Neural cell (in vitro differentiated cells): Measurements from ENCODE around the gene VWA7. TPM values are rescaled to one million over a fixed set of nuclear protein-coding genes. Genes with fewer than 3 reads are reported as not detected.

Experiments
- H2AFZ ChIP-seq: fragments of 200-600, 300-800 bp; sonication (generic), shearing (Covaris generic); 2 replicates; pipeline ENCODE4 v1.6.0; 2014; ENCODE audit warnings: low read depth, mild to moderate bottlenecking, antibody characterized with exemption, low read length, moderate library complexity
- H3F3A ChIP-seq: fragments of 200-600 bp; shearing (Covaris generic); 2 replicates; pipeline ENCODE4 v1.6.1; 2016; ENCODE audit warnings: mild to moderate bottlenecking, moderate library complexity, mixed read lengths, antibody characterized with exemption, low read length; ENCODE audit not compliant: insufficient read depth, poor library complexity, severe bottlenecking
- H3K27ac ChIP-seq: fragments of 200-600, 300-800 bp; sonication (generic), shearing (Covaris generic); 2 replicates; pipeline ENCODE4 v1.5.1; 2014; ENCODE audit warnings: mild to moderate bottlenecking, low read length, moderate library complexity
- H3K27me3 ChIP-seq: fragments of 300-800, 200-600 bp; sonication (generic), shearing (Covaris generic); 2 replicates; pipeline ENCODE4 v1.6.0; 2014; ENCODE audit warnings: mild to moderate bottlenecking, low read depth, low read length, moderate library complexity; ENCODE audit not compliant: insufficient read depth
- H3K36me3 ChIP-seq: fragments of 300-800, 200-600 bp; sonication (generic), shearing (Covaris generic); 2 replicates; pipeline ENCODE4 v1.5.1; 2014; ENCODE audit warnings: mild to moderate bottlenecking, antibody characterized with exemption, low read length, moderate library complexity; ENCODE audit not compliant: insufficient read depth
- H3K4me2 ChIP-seq: fragments of 300-800, 200-600 bp; sonication (generic), shearing (Covaris generic); 2 replicates; pipeline ENCODE4 v1.6.0; 2014; ENCODE audit warnings: mild to moderate bottlenecking, low read length
- H3K4me3 ChIP-seq: fragments of 300-800, 200-600 bp; sonication (generic), shearing (Covaris generic); 2 replicates; pipeline ENCODE4 v1.5.1; 2014; ENCODE audit warnings: mild to moderate bottlenecking, low read length, moderate library complexity
- H3K79me2 ChIP-seq: fragments of 200-600 bp; shearing (Covaris generic); replicated peaks from 2 replicates; pipeline ENCODE4 v1.6.0; 2014; ENCODE audit warnings: mild to moderate bottlenecking, low read length, moderate library complexity; ENCODE audit not compliant: insufficient read depth
- H3K9ac ChIP-seq: fragments of 300-800, 200-600 bp; sonication (generic), shearing (Covaris generic); 2 replicates; pipeline ENCODE4 v1.6.1; 2016; ENCODE audit warnings: mild to moderate bottlenecking, low read length, mixed read lengths
- H3K9me2 ChIP-seq: fragments of 200-600 bp; shearing (Covaris generic); 2 replicates; pipeline ENCODE4 v1.6.1; 2016; ENCODE audit warnings: mild to moderate bottlenecking, low read length, mixed read lengths; ENCODE audit not compliant: insufficient read depth
- H3K9me3 ChIP-seq: fragments of 200-600, 300-800 bp; sonication (generic), shearing (Covaris generic); 2 replicates; pipeline ENCODE4 v1.6.1; 2016; ENCODE audit warnings: mild to moderate bottlenecking, mixed run types, low read length, moderate library complexity, mixed read lengths
- H4K20me1 ChIP-seq: fragments of 200-600 bp; shearing (Covaris generic); 2 replicates; pipeline ENCODE4 v1.6.1; 2016; ENCODE audit warnings: mild to moderate bottlenecking, mixed run types; ENCODE audit not compliant: insufficient read depth
- EP300 ChIP-seq: fragments of 450-650 bp; conservative IDR thresholded peaks from 2 replicates; pipeline ENCODE4 v1.6.1; 2014; ENCODE audit warnings: antibody characterized with exemption, mild to moderate bottlenecking, moderate library complexity; ENCODE audit not compliant: poor library complexity, severe bottlenecking
- EZH2 ChIP-seq: fragments of 200-600, 300-800 bp; shearing (Covaris generic), sonication (generic); IDR thresholded peaks from 2 replicates; pipeline ENCODE4 v1.6.1; 2014; ENCODE audit warnings: antibody characterized with exemption, low read length, borderline replicate concordance, mild to moderate bottlenecking; ENCODE audit not compliant: insufficient read depth, poor library complexity, severe bottlenecking
- MXI1 ChIP-seq: fragments of 450-650 bp; conservative IDR thresholded peaks from 2 replicates; pipeline ENCODE4 v1.6.1; 2014; ENCODE audit warnings: antibody characterized with exemption, mild to moderate bottlenecking; ENCODE audit not compliant: poor library complexity, severe bottlenecking
- POLR2AphosphoS5 ChIP-seq: IDR thresholded peaks from 2 replicates; pipeline ENCODE4 v1.6.1; 2012
- RAD21 ChIP-seq: fragments of 450-650 bp; conservative IDR thresholded peaks from 2 replicates; pipeline ENCODE4 v1.6.1; 2014; ENCODE audit warnings: antibody characterized with exemption, mild to moderate bottlenecking, moderate library complexity
- SMC3 ChIP-seq: fragments of 450-650 bp; conservative IDR thresholded peaks from 2 replicates; pipeline ENCODE4 v1.6.1; 2014; ENCODE audit warnings: antibody characterized with exemption, mild to moderate bottlenecking, moderate library complexity; ENCODE audit not compliant: poor library complexity
- TAF1 ChIP-seq: IDR thresholded peaks from 2 replicates; pipeline ENCODE4 v1.6.1; 2012; ENCODE audit warnings: low read depth
- polyA plus RNA-seq: library from polyadenylated mRNA; depleted of rRNA; stranded (reverse); fragments of >200 nt; gene quantifications from 2 replicates; pipeline ENCODE4 v1.2.3, GENCODE V29; 2014
- TF ChIP-seq, protein P1 (sequence below): IDR thresholded peaks from 2 replicates; pipeline ENCODE4 v1.6.1; 2012; ENCODE audit warnings: borderline replicate concordance
- TF ChIP-seq, protein P2 (sequence below): fragments of 450-650 bp; IDR thresholded peaks from 2 replicates; pipeline ENCODE4 v1.5.1; 2014; ENCODE audit warnings: antibody characterized with exemption, mild to moderate bottlenecking, moderate library complexity; ENCODE audit not compliant: poor library complexity, severe bottlenecking

Gene VWA7
- polyA plus RNA-seq, 1 donor from 2014 or later: 5.3 TPM

DNA sequence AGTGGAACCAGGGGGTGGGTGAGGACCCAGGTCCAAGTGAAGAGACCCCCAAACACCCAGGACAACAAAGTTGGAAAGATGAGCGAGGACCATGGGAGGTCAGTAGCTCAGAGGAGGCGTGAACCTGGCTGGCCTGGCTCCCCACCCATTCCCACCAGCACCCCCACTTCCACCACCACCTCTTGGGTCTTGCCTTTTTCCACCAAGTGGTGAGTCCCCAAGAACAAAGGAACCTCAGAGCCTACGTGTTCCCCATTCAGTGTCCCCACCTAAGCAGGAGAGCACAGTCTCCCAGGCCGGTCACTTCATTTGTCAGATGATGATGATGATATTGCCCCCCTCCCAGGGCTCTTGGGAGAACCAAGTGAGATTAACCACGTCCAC lies 531 bp upstream of the VWA7 start:
- Histone ChIP-seq H3K4me3 (no peak overlapping the region), H3K27ac (no peak overlapping the region)

DNA sequence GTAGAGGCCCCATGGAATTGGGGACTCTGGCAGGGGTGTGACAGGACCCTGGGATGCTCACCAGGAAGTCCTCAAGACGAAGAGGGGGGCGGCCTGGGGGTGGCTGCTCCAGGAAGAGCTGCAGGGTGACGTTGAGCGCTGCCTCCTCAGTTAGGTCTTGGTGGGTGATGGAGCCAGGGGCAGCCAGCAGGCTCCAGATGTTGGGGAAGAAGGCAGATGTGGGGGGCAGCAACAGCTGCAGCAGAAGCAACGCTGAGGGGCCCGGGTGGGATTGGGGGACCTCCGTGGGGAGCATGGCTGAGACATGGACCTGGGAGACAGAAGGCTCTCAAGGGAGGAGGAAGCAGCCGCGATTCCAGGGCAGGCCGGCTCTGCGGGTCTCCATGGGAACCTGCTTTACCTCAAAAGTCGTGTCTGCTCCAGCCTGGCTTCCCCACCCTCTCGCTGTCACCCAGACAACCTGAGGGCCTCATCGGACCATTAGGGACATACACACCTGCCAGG lies 591 bp downstream of the VWA7 start:
- H3K79me2 ChIP-seq: no peaks in the 10 kb centered on the region
- no peak overlapping the region for H3K9ac ChIP-seq
- H3K9me2 ChIP-seq: no peaks in the 10 kb centered on the region
- H3K4me2 ChIP-seq: no peak overlapping the region
- H3K4me3 ChIP-seq: no peak overlapping the region
- no peaks in the 10 kb centered on the region for H3K9me3 ChIP-seq
- H3K27me3 ChIP-seq: no peaks in the 10 kb centered on the region
- H3K36me3 ChIP-seq: peaks cover 5% of the 10 kb centered on the region
- H4K20me1 ChIP-seq: no peaks in the 10 kb centered on the region
- TF ChIP-seq TAF1 (no peak), RAD21 (no peak), EP300 (no peak), MXI1 (no peak), EZH2 (no peak), SMC3 (no peak), POLR2AphosphoS5 (no peak)
- TF ChIP-seq, protein P1, sequence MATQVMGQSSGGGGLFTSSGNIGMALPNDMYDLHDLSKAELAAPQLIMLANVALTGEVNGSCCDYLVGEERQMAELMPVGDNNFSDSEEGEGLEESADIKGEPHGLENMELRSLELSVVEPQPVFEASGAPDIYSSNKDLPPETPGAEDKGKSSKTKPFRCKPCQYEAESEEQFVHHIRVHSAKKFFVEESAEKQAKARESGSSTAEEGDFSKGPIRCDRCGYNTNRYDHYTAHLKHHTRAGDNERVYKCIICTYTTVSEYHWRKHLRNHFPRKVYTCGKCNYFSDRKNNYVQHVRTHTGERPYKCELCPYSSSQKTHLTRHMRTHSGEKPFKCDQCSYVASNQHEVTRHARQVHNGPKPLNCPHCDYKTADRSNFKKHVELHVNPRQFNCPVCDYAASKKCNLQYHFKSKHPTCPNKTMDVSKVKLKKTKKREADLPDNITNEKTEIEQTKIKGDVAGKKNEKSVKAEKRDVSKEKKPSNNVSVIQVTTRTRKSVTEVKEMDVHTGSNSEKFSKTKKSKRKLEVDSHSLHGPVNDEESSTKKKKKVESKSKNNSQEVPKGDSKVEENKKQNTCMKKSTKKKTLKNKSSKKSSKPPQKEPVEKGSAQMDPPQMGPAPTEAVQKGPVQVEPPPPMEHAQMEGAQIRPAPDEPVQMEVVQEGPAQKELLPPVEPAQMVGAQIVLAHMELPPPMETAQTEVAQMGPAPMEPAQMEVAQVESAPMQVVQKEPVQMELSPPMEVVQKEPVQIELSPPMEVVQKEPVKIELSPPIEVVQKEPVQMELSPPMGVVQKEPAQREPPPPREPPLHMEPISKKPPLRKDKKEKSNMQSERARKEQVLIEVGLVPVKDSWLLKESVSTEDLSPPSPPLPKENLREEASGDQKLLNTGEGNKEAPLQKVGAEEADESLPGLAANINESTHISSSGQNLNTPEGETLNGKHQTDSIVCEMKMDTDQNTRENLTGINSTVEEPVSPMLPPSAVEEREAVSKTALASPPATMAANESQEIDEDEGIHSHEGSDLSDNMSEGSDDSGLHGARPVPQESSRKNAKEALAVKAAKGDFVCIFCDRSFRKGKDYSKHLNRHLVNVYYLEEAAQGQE: no peak
- TF ChIP-seq, protein P2, sequence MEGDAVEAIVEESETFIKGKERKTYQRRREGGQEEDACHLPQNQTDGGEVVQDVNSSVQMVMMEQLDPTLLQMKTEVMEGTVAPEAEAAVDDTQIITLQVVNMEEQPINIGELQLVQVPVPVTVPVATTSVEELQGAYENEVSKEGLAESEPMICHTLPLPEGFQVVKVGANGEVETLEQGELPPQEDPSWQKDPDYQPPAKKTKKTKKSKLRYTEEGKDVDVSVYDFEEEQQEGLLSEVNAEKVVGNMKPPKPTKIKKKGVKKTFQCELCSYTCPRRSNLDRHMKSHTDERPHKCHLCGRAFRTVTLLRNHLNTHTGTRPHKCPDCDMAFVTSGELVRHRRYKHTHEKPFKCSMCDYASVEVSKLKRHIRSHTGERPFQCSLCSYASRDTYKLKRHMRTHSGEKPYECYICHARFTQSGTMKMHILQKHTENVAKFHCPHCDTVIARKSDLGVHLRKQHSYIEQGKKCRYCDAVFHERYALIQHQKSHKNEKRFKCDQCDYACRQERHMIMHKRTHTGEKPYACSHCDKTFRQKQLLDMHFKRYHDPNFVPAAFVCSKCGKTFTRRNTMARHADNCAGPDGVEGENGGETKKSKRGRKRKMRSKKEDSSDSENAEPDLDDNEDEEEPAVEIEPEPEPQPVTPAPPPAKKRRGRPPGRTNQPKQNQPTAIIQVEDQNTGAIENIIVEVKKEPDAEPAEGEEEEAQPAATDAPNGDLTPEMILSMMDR: no peak
- H2AFZ ChIP-seq: no peak overlapping the region
- H3K27ac ChIP-seq: no peak overlapping the region
- no peaks in the 10 kb centered on the region for H3F3A ChIP-seq

More for the DNA sequence above, 531 bp upstream of the VWA7 start:
- no peaks in the 10 kb centered on the region for H3K27me3 ChIP-seq
- H2AFZ ChIP-seq: no peak overlapping the region
- no peaks in the 10 kb centered on the region for H3F3A ChIP-seq
- TF ChIP-seq MXI1 (no peak), EZH2 (no peak), POLR2AphosphoS5 (no peak), TAF1 (no peak), RAD21 (no peak), EP300 (no peak), SMC3 (no peak)
- TF ChIP-seq, protein P2: no peak
- TF ChIP-seq, protein P1: no peak
- no peaks in the 10 kb centered on the region for H3K79me2 ChIP-seq
- no peak overlapping the region for H3K9ac ChIP-seq
- H3K9me2 ChIP-seq: no peaks in the 10 kb centered on the region
- H4K20me1 ChIP-seq: no peaks in the 10 kb centered on the region
- H3K4me2 ChIP-seq: no peak overlapping the region
- peaks cover 5% of the 10 kb centered on the region for H3K36me3 ChIP-seq
- H3K9me3 ChIP-seq: no peaks in the 10 kb centered on the region
